NCI-H146 treated with DMSO at 0.1 percent for 48 hours (cell line): Measurements from ENCODE around the gene OXGR1.

Source experiments
- DNase-seq: peaks from one replicate; lab custom pipeline; 2025; ENCODE audit not compliant: unreplicated experiment; lab: John Stamatoyannopoulos, UW

OXGR1 gene

DNA sequence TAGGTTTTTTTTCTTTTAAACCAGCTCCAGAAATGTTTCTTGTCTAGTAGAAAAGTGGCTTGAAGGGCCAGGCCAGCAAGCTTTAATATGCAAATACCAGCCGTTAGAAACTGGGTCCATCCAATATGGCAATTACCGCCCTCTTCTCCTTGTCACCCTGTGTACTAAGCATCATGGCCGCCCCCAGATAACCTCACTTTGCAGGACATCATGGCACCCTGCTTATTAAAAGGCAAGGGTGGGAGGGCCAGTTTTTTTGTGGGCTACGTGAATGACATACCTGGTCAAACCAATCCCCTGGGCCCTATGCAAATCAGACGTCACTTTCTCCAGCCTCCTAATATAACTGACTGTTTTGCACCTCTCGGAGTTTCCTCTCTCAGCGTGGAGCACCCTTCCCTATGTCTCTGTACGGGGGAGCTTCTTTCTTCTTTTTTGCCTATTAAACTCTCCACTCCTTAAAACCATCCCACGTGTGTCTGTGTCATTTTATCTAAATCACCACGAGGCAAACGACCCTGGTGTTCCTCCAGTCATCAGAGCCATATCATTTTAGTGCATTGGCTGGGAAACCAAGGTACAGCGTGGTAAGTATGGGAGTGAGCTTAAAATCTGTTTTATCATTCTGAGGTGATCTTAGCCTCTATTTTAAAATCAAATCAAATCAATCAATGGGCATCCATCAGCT is 27.7 kb downstream of the OXGR1 start:
- no peak for DNase-seq

DNA sequence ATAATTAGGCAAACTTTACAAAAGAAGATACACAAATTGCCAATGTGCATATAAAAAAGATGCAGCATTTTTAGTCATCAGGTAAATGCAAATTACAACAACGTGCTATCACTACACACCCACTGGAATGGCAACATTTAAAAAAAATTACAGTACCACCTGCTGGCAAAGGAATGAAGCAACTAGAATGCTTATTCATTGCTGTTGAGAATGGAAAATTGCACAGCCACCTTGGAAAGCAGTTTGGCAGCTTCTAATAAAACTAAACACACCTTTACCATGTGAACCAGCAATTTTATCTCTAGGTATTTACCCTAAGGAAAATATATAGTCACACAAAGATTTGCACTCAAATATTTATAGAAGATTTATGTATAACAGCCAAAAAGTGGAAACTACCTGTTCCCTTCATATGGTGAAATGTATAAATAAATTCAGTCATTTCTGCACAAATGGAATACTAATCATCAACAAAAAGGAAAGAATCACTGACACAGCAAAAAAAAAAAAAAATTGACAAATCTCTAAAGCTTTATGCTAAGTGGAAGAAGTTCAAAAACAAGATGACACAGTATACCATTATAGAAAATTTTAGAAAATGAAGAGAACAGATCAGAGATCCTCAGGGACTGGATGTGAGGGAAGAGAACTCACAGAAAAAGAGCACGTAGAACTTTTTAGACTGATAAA is 30.3 kb downstream of the OXGR1 start:
- no peak for DNase-seq

DNA sequence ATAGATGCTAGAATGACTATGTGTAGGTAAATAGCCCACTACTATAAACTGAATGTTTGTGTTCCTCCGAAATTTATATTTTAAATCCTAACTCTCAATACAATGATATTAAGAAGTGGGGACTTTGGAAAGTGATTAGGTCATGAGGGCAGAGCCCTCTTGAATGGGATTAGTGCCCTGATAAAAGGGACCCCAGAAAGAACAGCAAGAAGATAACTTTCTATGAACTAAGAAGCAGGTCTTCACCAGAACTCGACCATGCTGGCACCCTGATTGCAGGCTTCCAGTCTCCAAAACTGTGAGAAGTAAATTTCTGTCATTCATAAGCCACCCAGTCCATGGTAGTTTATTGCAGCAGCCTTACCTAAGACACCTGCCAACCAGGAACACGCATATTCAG is 33.9 kb downstream of the OXGR1 start:
- no peak for DNase-seq

DNA sequence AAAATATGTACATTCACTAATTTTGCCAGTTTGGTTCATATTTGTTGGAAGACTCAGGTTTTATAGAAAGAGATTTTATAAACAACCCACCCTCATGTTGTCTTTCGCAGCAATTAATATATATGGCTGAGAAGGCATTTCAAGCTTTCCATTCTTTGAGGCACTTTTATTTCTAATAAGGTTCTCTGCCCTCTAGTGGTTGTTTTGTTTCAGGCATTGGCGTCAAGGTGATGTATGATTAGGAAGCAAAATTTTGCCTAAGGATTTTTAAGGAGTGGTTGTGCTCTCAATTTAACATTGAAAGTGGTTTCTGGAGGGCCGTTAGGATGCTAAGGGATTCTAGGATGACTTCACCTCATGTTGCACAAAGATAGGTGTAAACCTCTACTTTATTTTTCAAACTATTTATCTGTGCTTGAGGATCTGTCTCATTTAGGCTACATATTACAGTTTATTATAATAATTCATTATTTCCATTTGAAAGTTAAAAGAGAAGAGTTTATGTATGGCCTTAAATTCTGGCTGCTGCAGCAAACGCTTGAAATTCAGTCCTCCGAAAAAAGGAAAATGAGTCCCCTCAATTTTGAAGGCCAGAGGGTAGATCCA is 35.9 kb downstream of the OXGR1 start:
- peak; percentile 11 for DNase-seq

DNA sequence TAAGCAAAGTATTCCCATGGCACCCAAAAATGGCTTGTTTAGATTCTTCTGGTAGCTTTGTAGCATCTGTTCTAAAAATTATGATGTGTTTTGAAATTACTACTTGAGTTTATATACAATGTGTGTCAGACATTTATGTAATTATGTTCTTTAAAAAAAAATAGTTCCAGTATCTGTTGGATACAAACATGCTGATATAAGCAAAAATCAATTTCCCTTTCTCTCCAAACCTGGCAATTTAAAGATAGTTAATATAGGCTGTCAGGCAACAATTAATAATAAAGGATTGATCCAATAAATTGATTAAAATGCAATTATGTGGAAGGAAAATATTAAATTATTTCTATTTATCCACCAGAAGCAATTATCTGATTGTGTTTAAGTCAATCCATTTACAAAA is 41.7 kb downstream of the OXGR1 start:
- no peak for DNase-seq

DNA sequence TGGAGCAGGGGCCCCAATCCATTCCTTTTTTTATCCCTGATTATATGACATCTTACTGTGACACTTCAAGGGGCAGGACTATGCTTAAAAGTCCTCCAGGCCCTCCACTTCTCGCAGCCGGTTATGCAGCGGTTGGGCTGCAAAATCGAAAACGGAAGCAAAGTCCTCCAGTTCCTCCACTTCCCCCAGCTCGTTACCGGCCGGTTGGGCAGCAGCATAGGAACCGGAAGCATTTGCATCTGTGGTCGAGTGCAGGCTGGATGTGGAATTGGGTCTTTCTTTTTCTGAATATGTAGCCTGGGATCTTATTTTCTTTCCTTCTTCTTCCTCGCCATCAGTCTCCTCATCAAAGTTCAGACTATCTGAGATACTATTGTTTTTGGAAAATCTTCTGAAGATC is 46.1 kb downstream of the OXGR1 start:
- DNase-seq = no peak

DNA sequence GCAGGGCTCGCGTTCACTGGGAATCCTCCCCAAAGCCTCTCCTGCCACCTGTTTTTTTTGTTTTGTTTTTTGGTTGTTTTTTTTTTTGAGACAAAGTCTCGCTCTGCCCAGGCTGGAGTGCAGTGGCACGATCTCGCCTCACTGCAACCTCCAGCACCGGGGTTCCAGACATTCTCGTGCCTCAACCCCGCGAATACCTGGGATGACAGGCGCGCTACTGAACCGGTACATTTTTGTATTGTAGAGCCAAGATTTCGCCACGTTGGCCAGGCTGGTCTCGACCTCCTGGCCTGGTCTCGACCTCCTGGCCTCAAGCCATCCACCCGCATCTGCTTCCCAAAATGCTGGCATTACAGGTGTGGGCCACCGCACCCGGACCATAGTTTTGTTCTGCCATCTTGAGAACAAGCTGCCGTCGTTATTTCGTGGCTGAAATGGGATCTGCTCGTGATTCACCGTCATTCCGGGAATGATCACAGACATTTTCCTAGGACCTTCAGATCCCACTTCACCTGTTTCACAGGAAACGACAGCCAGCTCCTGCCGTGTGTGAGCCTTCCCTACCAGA is 46.8 kb downstream of the OXGR1 start:
- no peak for DNase-seq

DNA sequence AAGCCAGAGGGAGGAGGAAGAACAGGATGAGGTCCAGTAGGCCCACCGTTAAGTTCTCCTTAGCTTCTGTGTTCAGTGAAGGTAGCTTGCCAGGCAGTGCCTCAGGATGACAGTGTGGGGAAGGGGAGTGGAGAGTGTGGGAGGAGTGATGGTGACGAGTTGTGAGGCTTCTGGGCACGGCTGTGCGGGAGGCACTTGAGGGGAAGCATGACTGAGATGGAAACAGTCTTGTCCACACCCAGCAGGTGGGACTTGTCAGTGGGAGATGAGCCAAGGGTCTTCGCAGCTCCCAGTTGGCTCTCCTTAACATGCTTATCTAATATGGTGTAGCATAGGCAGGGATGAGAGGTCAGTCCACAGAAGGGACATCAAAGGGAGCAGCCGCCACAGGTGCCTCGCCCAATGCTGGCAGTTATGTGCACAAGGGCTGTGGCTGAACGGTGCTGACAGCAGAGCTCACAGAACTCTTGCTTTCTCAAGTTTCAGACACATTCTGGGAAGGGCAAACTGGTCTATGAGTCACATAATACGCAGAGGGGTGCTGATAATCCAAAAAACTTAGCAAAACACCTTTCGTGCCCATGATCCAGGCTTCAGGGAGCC is 47.5 kb downstream of the OXGR1 start:
- DNase-seq = no peak

DNA sequence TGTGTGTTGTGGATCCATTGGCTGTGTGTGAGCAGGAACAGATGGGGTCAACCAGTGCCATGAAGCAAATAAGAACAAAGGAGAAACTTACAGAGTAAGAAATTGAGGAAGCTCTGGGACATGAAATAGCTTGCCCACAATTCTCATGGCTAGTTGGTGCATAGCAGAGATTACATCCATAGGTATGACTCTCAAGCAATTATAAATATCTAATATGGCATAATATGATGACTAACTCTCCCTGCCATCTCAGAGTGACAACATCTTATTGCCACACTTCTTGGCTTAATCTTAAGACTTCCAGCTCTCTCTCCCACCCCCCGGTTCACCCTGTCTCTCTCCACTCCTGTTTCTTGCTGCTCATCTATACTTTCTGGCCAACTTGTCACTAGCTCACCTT is 53.3 kb downstream of the OXGR1 start:
- DNase-seq = no peak

DNA sequence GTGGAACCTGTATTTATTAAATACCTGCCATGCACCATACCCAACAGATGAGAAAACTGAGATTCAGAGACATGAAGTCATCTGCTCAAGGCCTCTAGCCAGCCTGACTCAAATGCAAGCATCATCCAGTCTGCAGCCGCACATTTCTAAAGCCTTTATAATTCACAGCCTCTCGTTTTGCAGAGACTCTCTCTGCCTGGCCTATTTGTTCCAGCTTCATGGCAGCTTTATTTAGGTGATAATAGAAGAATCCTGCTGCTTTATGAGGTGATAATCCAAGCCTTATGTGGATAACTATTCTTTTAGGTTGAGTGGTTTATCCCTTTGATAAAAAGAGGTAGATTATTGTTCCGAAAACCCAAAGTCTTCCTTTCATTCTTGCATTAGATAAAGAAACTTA is 58.4 kb downstream of the OXGR1 start:
- no peak for DNase-seq
